Left cardiac atrium (tissue), 4 donors: Measurements from ENCODE around the gene PPP1R12B. TPM values are rescaled to one million over a fixed set of nuclear protein-coding genes. Genes with fewer than 3 reads are reported as not detected.
A peak's percentile ranks its signal among the peaks of the same experiment; 100 is the strongest.
"Not testable (repeated sequence)": the region's sequence is repeated elsewhere in the genome, so short reads cannot be mapped to it uniquely, and the experiment has no call there.

ENCODE experiments used
- ATAC-seq, 2 donors: fragments of 200-7000 bp; cut with Tn5 transposase; one replicate each; pipeline ENCODE4 v1.9.1; 2020; ENCODE audit warnings: mild to moderate bottlenecking in 2 of 2, moderate library complexity in 2 of 2
- DNase-seq: peaks from one replicate; pipeline ENCODE4 v3.0.0-alpha.2; 2020
- intact Hi-C, 2 donors: fragments of 100-400 bp; cut with DNase I; formaldehyde crosslinking; loops; one replicate each; pipeline versions ENCODE4 v1.14.1 to v1.15.1; 2022 to 2023
- total RNA-seq, 2 donors: library from RNA; stranded (reverse); fragmentation: NEBNext Ultra II Directional; extraction: Animal tissue kit (Norgen Biotek cat#: 25700); gene quantifications; one replicate each; pipeline ENCODE4 v1.2.1, GENCODE V29; 2021
- donor health status: DM: no; HTN: yes; CAD: no.
- donor health status: DM: no; HTN: yes; CAD: no; lungs with severe emphysema.
- donor health status: DM: yes; HTN: yes; CAD: no.
- donor health status: Dilated cardiomyopathy.

PPP1R12B gene
- total RNA-seq, 2 donors from 2014 or later: 416 to 465 TPM

- ATAC-seq, intact Hi-C loops, DNase-seq: not testable (repeated sequence)
These were observed 72.1 kb downstream of the PPP1R12B start for GRCh38 chr1:202420422-202421094.

GRCh38 chr1:202422709-202423108, 74.2 kb downstream of the PPP1R12B start:
- intact Hi-C loops, ATAC-seq, DNase-seq: not testable (repeated sequence)

GRCh38 chr1:202424260-202424659, 75.8 kb downstream of the PPP1R12B start:
- intact Hi-C loops, DNase-seq, ATAC-seq: not testable (repeated sequence)

GRCh38 chr1:202430111-202430510, 81.6 kb downstream of the PPP1R12B start:
- intact Hi-C loops, ATAC-seq, DNase-seq: not testable (repeated sequence)

GRCh38 chr1:202432338-202432737, 83.8 kb downstream of the PPP1R12B start:
- intact Hi-C loops, ATAC-seq, DNase-seq: not testable (repeated sequence)

- DNase-seq (no peak), ATAC-seq (no peak)
These were observed 84.9 kb downstream of the PPP1R12B start for GRCh38 chr1:202433155-202434043.

GRCh38 chr1:202434059-202434458, 85.6 kb downstream of the PPP1R12B start:
- no peak for DNase-seq
- ATAC-seq: no peak
- intact Hi-C loops: no loop called here

More at GRCh38 chr1:202433155-202434043, 84.9 kb downstream of the PPP1R12B start:
- intact Hi-C loops: no loop called here

- ATAC-seq (peak in 1 of 2 donors; percentile 24), DNase-seq (no peak)
- intact Hi-C loops: no loop called here
These were observed 90.1 kb downstream of the PPP1R12B start for GRCh38 chr1:202438393-202439174.

GRCh38 chr1:202439308-202439707, 90.8 kb downstream of the PPP1R12B start:
- ATAC-seq: no peak
- DNase-seq: peak; percentile 22
- intact Hi-C loops: no loop called here

- intact Hi-C loops, ATAC-seq: not testable (repeated sequence)
These were observed 99.6 kb downstream of the PPP1R12B start for GRCh38 chr1:202448140-202448539.

GRCh38 chr1:202451641-202452040, 103.1 kb downstream of the PPP1R12B start:
- ATAC-seq, DNase-seq, intact Hi-C loops: not testable (repeated sequence)

More at GRCh38 chr1:202448140-202448539, 99.6 kb downstream of the PPP1R12B start:
- DNase-seq: not testable (repeated sequence)

- DNase-seq: no peak
- intact Hi-C loops: no loop called here
- ATAC-seq: no peak
These were observed 104.0 kb downstream of the PPP1R12B start for GRCh38 chr1:202452508-202452907.

GRCh38 chr1:202456372-202457169, 108.1 kb downstream of the PPP1R12B start:
- ATAC-seq, intact Hi-C loops, DNase-seq: not testable (repeated sequence)

GRCh38 chr1:202458651-202459050, 110.2 kb downstream of the PPP1R12B start:
- ATAC-seq, intact Hi-C loops, DNase-seq: not testable (repeated sequence)

- not testable (repeated sequence) for DNase-seq
- peak; percentile 40 to 67 for ATAC-seq
- intact Hi-C loops: loop anchor here in 1 of 2 donors (5.0 kb wide), 1 partner anchor 117 kb away; the partner anchor contains the start of gene UBE2T
These were observed 111.1 kb downstream of the PPP1R12B start for GRCh38 chr1:202459470-202460142.

- intact Hi-C loops: loop anchor here in 1 of 2 donors (5.0 kb wide), 1 partner anchor 118 kb away; the partner anchor contains the start of gene UBE2T
- DNase-seq, ATAC-seq: not testable (repeated sequence)
These were observed 111.6 kb downstream of the PPP1R12B start for GRCh38 chr1:202460143-202460495.

- ATAC-seq (peak; percentile 81 to 85), DNase-seq (no peak)
- intact Hi-C loops: loop anchor here in 1 of 2 donors (5.0 kb wide), 1 partner anchor 120 kb away; the partner anchor contains the start of gene UBE2T
These were observed 114.0 kb downstream of the PPP1R12B start for GRCh38 chr1:202462342-202463076.
